MV-4-11 (cell line): ENCODE data around the gene SPON1.
"Not testable (repeated sequence)": the region's sequence is repeated elsewhere in the genome, so short reads cannot be mapped to it uniquely, and the experiment has no call there.

Source experiments
- DNase-seq: peaks from one replicate; lab custom pipeline; 2025; lab: John Stamatoyannopoulos, UW

Gene SPON1

DNA sequence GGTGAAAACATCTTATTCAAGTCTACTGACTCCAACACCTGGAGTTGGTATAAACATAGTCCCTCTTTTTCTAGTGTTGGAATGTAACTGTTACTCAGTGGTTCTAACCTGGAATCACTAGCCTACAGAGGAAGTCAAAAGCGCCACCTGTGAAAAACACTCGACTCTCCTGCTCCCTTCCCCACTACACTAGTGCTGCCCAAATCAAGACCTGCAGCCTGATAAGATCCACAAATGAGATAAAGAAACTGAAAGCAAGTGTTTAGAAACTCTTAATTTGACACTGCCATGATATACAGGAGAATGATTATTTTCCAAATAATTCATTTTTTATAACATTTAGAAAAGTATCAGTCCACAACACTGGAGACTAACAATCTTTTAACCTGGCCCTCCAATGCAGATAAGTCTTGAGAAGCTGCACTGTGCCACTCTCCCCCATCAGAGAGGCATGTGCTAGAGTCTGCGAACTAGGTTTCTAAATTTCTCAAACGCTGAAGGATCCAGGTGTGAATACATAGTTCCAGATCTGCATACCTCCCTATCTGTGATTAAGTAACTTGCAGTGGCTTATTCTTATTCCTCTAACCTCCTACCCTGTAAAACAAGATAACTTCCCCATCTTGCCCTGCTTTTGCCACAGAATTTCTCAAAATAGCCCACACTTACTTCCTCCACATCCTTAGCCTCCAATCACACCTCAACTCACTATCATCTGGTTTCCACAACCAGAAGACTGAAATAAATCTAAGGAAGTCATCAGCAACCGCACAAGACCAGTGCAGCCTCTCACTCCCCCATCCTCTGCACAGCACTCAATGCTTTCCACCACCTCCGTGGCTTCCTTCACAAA lies 308.4 kb downstream of the SPON1 start:
- peak; percentile 98 for DNase-seq

DNA sequence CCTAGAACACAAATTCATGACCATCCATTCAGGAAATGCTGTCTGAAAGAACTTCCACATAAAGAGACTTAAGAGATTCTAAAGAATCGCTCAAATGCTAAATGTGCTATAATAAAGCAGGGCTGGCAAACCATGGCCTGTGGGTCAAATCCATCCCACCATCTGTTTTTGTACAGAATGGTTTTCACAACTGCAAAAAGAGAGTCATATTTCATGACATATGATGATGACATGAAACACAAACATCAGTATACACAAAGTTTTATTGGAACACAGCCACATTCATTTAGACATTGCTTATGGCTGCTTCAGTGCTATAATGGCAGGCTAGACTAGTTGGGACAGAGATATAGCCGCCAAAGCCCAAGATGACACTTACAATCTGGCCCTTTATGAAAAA lies 311.4 kb downstream of the SPON1 start:
- DNase-seq, result no peak

DNA sequence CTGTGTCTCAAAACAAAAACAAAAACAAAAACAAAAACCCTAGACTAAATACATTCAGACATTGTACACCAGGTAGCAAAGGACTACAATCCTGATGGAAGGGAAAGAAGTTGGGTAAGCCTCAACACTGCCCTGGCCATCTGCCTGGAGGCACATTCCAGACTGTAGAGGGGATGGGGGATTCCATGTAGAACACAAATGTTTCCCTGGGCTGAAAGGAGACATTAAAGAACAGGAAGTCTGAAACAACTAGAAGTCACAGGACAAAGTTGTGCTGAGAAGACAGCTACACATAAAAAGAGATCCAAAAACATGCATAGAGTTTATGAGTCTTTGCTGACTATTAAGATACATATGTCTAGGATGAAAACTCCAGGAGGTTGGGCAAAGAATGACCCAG lies 312.6 kb downstream of the SPON1 start:
- DNase-seq, result no peak

DNA sequence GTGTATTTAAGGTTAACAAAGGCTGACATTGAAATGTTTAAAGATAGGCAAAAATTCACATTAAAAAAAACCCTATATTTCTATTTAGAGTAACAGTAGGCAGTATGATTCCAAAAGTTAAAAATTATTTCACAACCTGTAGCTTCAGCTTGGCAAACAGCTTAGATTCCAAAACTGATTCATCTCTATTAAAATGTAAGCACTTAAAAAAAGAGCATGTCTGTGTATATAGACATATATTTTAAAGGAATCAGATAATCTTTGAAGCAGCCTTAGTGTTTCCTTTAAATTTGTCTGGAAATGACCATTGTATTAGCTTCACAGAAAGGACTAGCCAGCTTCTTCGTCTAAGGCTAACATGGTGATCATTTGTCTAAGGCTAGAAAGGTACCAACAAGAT lies 316.3 kb downstream of the SPON1 start:
- not testable (repeated sequence) for DNase-seq

DNA sequence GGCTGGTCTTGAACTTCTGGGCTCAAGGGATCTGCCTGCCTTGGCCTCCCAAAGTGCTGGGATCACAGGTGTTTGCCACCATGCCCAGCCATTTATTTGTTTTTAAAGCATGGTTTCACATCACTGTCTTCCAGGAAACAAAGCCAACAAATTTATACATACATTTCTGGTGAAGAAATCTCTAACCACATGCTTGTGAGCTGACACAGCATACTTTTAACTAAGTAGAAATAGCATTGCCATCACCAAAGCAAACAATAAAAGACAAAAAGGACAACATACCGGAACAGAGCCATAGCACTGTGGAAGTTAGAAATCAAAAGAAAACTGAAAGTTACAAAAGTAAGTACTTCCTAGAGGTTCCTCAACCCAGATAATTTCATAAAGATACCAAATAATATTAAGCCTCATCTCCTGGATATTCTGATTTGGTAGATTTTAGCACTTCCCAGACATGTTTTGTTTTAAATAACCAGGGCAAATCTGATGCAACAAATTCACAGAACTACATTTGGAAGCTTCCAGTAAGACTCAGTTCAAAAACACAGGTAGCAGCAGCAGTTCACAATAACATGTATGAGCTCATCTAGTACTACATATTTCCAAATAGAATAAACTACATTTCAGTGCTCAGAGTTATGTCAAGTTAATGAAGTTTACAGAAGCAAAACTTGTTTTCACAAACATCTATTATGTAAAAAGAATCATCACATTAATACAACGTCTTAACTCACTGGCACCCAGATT lies 325.8 kb downstream of the SPON1 start:
- DNase-seq, result no peak

DNA sequence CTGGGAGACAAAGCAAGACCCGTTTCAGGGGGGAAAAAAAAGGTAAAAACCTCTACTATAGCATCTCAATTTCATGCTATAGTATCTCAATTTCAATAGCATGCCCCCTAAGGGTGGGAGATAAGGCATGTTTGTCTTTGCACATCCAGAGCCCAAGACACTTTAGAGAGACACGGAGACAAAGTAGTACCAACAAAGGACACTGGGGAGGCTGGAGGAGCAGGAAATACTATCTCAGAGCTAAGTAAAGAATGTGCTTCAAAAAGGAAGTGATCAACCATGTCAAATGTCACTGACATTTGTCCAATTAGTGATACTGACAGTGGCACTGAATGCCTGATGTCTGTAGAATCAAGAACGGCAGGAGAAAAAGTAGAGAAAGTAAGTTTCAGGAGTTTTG lies 327.9 kb downstream of the SPON1 start:
- DNase-seq, result no peak

DNA sequence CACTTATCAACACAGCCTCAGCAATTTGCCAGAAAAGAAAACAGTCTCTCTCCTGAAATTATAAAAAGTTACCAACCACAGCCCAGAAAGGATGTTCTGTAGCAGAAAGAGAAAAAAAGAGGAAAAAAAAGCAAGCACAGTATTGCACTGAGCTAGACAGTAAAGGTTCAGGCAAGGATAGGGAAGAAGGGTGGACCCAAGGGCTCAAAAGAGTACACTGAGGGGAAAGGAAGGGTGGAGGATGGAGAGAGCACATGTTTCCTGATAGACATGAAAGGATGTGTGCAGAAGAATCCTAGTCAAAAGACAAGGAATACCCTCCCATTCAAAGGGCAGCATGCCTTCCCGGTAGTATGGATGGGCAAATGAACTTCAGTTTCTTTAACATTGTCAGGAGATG lies 337.4 kb downstream of the SPON1 start:
- no peak for DNase-seq

DNA sequence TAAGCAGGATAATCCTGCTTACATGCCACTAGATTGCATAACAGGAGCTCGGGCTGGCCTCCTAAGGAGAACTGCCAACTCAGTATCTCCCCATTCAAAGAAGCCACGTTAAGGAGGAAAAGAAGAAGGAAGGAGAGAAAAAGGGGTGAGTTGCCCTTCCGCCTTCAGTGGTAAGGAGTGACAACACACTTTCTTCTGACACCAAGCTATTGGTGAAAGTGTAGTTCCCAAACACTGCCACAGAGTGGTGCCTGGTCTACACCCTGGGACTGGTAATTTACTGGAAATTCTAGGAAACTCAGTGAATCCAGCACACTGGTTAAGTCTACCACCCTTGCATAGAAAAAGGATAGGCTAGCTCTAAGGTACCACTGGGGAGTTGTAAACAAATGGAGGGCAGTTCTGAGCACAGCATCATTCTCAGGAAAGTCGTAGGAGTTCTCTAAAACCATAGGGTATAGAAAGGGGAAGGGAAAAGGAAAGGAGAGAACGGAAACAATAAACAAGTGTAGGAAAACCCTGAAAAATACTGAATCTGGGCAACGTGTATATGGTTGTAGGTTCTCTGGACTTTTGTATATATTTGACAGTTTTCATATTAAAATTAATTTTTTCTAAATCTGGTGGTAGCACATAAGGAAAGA lies 338.3 kb downstream of the SPON1 start:
- DNase-seq, result peak; percentile 72

DNA sequence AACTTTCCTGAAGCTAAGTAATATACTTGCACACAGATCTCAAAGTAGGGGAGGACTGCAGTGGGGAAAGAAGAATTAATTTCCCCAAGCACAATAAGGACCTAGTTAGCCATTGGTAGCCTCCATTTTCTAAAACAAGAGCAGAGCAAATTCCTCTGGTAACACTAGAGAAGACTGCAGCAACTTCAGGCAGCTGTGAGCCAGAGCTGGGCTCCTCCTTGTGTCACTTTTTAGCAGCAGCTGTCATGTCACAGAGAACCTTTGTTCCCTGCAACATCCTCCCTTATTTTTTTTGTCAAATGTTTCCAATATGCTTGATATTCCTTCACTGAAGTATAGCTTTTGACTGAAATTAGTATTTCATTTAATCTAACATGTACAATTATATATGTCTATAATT lies 342.1 kb downstream of the SPON1 start:
- no peak for DNase-seq

DNA sequence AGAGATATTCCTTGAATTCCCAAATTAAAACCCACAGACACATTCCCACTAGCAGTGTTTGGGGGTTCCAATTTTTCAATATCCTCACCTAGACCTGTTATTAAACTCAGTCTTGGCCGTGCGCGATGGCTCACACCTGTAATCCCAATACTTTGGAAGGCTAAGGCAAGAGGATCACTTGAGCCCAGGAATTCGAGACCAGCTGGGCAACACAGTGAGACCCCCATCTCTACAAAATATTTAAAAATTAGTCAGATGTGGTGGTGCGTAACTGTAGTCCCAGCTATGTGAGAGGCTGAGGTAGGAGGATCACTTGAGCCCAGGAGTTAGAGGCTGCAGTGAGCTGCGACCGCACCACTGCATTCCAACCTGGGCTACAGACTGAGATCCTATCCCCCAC lies 343.1 kb downstream of the SPON1 start:
- DNase-seq, result no peak

DNA sequence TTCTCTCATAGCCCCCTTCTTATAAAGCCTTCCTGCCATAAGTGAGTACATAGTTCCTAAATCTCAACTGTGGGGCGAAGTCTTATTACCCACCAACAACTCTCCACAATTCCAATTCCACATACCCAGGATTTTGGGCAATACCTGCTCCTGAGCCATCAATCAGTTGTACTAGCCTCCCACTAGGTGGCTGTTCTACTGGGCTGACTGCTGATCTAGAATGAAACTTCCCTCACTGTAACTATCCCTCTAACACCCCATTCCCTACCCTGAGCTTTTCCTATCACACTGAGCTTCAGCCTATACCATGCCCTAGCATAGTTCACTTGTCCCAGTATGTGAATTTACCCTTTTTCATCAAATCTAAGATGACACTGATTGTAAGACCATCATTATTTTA lies 344.0 kb downstream of the SPON1 start:
- DNase-seq, result no peak

DNA sequence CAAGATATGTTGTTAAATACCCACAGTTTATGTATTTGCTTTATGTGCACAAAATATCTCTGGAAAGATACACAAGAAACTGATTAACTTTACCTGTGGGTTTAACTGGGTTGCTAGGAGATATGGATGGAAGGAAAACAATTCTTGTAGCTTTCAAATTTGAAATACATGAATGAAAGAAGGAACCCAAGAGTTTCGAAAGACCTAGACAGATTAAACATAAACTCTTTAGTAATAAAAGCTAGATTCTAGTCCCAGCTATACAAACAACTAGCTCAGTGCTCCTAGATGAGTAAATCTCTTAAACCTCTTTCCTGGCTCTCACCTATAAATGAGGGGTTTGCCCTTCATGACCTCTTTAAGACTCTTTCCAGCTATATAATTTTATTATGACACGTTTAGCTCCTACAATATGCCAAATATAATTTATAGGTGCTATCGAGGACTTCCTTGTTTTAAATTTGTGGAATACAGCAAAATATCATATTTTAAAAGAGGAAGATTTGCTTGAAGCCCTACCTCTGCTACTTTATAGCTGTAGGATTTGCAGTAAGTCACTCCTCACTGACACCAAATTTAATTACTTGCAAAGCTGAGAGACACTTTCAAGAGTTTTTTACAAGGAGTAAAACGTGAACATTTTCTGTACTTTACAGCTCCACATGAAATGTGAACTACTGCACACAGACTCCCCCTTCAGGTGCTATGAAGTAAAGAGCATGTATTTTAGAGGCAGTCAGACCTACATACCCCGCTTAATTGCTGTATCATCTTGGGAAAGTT lies 345.8 kb downstream of the SPON1 start:
- peak; percentile 18 for DNase-seq

DNA sequence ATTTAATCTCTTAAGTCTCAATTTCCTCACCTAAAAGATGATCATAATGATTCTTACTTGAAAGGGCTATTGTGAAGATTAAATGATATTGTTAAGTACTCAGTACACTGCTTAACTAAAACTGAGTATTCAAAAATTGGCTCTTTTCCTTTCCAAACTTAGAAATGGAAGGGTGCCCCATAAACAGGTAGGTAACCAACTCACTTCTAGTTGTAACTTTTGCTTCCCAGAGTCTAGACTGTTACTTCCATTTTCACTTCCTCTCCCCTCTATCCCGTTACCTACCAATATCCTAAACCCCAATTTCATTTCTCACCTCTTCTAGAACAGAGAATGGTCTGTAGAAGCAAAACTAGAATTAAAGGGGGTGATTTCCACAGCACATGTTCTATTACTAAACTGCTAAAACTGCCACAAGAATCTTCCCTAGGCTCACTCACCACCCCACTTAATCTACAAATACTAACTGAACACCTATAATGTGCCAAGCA lies 346.4 kb downstream of the SPON1 start:
- no peak for DNase-seq

DNA sequence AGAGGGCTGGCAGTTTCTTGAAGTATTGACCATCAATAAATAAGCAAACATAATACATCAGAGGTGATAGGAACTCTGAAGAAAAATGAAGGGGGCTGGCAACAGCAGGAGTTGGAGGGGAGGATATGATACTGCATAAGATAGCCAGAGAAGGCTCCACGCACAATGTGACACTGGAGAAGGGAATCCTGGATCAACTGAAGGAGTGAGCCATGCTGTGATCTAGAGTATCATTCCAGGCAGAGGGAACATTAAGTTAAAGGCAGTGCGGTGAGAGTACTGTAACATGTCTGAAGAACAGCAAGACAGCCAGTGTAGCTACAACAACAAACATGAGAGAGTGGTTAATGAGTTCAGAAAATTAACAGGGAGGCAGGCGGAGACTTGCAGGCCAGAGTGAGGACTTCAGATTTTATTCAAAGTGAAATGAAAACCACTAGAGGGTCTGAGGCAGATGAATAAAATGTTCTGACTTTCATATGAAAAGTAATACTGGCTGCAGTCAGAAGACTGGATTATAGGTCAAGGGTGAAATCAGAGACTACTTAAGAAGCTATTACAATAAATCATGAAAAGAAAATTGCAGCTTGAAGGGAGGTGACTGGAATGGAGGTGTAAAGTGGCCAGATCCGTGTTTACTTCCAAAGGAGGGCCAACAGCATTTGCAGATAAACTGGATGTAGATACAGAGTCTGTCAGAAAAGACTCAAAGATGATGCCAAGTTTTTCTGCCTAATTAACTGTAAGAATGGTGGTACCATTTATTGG lies 347.1 kb downstream of the SPON1 start:
- no peak for DNase-seq

DNA sequence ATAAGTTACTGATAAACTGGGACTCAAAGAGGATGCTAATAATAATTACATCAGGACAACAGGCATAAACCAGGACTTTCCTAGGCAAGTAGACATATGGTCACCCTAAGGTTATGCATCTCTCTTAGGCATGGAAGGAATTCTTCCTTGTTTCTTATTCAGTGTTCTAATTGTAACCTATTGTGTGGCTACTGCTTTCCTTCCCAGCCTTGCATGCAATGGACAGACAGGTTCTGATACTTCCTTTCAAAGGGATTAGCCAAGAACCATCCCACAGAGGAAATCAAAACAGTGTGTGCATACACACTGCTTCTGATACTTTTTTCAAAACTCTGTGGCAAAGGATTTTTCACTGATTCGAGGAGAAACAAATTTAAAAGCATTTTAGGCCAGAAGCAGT lies 348.2 kb downstream of the SPON1 start:
- no peak for DNase-seq

DNA sequence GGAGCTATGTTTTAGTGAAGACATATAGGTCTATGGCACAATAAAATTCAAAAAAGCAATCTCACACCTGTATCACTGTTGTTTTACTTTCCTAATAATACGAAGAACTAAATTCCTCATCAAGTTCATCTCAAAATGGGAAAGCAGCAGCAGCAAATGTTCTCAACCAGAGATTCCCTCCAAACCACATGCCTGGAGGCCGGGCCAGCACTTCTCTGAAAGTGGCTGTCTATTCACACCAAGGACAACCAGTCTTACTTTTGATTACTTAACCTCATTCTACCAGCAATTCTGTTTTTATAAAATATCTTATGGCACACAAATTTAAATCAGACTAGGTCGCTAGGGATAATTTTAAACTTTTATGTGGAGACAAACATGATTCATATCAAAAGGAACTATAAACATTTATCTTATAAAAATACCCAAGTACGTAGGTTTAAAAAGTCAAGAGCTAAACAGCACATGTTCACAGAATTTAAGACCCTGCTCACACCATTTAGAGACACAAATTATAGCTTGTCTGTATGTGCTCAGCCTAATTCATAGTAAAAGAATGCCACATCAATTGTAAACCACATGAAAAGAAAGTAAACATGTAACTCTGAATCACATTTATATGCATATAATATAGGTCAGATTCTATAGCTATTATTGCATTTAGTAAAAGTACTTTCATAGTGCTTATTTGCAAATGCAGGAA lies 350.4 kb downstream of the SPON1 start:
- DNase-seq, result no peak

DNA sequence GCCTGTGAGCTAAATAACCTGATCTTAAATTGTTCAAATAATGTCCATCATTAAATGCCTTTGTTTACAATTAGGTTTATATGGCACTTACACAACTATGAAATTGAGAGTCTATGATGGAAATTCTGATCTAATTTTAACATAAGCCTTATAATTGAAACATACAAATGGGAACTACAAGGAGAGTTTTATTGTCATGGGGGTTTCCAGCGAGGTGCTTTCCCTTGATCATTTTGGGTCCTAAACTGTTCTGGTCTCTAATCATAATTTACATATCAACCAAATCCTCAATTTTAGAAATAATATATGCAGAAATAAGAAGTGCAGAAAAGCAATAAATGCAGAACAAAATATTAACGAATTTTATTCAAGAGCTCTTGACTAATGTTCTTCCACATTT lies 351.6 kb downstream of the SPON1 start:
- DNase-seq, result no peak

DNA sequence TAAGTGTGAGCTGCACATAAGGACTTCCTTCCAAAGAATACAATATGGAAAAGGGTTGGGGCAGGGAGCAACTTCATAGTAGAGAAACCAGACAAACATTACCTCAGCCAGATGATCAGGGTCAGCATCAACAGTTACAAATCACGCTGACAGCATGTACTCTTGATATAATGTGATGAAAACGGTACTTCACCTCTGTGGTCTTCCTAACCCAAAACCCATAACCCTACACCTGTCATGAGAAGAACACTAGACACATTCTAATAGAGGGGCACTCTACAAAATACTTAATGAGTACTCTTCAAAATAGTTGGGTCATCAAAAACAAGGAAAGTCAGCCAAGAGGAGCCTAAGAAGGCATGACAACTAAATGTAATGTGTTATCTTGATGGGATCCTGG lies 352.6 kb downstream of the SPON1 start:
- DNase-seq, result no peak
